ENCODE measurements around the gene CD300LG.

Gene CD300LG

DNA sequence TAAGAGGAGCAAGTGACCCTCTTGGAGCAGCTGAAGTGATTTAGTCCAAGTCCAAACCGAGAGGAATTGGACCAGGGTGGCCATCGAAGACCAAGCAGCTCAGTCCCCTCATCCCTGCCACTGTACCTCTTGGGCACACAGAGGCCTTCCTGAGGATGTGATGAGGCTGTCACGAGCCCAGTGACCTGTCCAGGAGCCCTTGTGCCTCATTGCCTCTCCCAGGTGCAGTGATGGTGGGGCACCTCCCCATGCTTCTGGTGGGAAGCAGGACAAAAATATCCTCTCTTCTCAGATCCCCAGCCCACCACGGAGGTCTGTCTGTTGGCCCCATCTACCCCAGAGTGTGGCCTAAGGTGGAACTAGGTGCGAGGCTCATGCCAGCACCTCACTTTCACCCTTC is 2.7 kb upstream of the CD300LG start:
- TF ChIP-seq CTCF (IDR thresholded peaks at IDR 0.05; ENCODE audit: low read depth, low read length): no peak
- Histone ChIP-seq H3K4me1 (peaks cover 5% of the 10 kb centered on the region), H3K9me3 (no peaks in the 10 kb centered on the region)

DNA sequence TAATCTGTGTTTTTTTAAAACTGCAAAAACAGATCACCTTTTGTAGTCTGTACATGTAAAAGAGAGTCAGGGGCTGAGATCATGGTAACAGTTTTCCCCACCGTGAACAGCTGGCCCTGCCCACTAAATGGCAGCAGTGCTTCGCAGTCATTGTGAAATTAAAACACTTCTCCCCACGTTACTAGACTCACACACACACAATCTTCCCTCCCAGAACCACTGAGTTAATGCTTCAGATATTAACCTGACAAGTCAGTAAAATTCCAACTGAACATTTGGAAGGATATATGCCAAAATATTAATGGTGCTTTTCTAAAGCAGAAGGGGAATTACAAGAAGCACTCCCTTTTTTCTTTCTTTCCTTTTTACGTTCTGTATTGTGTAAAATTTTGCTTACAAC is 1.2 kb upstream of the CD300LG start:
- Histone ChIP-seq H3K4me3 (ENCODE audit: low read depth, low read length) (no peak overlapping the region), H3K9me3 (no peaks in the 10 kb centered on the region), H3K27me3 (no peaks in the 10 kb centered on the region), H3K4me1 (no peaks in the 10 kb centered on the region), H3K36me3 (no peaks in the 10 kb centered on the region)
- no peak for TF ChIP-seq CTCF (IDR thresholded peaks at IDR 0.05; ENCODE audit: low read depth, low read length)
- DNase-seq: no peak

More for the DNA sequence above, 2.7 kb upstream of the CD300LG start:
- H3K27me3 ChIP-seq: 0 out of 2 replicates have a peak, but pooled peaks cover 3% of the 10 kb centered on the region
- no peaks in the 10 kb centered on the region for H3K36me3 ChIP-seq
- H3K4me3 ChIP-seq (ENCODE audit: low read depth, low read length): no peak overlapping the region
- DNase-seq: no peak

DNA sequence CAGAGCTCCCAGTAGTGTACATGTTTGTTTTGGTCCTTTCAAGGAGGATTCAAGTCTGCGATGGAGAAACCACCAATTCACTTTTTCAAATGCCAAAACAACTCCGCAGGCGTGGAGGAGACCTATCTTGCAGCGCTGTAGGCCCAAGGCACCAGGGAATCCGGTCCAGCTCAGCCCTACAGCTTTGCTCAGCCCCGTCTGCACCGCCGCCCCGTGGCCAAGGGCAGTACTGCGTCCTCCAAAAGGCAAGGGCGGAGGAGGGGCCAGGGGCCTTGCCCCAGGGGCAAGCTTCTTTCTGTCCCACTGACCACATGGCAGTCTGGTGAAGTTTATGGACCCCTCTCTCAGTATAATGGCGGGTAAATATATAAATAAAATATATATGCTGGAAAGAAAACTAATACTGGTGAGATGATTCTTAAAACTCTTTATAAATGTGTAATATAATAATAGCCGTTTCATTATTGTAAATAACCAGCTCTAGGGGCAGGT is 709 bp upstream of the CD300LG start:
- peak; percentile 97 for TF ChIP-seq CTCF (IDR thresholded peaks at IDR 0.05; ENCODE audit: low read depth, low read length)
- Histone ChIP-seq H3K36me3 (no peaks in the 10 kb centered on the region), H3K27me3 (no peaks in the 10 kb centered on the region), H3K4me3 (ENCODE audit: low read depth, low read length) (no peak overlapping the region), H3K9me3 (no peaks in the 10 kb centered on the region), H3K4me1 (no peaks in the 10 kb centered on the region)
- DNase-seq: peak; percentile 88

DNA sequence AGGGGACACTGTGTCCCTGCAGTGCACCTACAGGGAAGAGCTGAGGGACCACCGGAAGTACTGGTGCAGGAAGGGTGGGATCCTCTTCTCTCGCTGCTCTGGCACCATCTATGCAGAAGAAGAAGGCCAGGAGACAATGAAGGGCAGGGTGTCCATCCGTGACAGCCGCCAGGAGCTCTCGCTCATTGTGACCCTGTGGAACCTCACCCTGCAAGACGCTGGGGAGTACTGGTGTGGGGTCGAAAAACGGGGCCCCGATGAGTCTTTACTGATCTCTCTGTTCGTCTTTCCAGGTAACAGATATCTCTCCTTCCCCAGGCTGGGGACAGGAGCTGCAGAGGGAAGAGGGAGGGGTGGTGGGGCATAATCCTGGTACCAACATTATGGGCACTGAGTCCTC is 1.6 kb downstream of the CD300LG start:
- no peaks in the 10 kb centered on the region for H3K4me1 ChIP-seq
- H3K4me3 ChIP-seq (ENCODE audit: low read depth, low read length): no peak overlapping the region
- DNase-seq: no peak
- no peak for TF ChIP-seq CTCF (IDR thresholded peaks at IDR 0.05; ENCODE audit: low read depth, low read length)
- no peaks in the 10 kb centered on the region for H3K36me3 ChIP-seq
- H3K27me3 ChIP-seq: no peaks in the 10 kb centered on the region
- no peaks in the 10 kb centered on the region for H3K9me3 ChIP-seq

DNA sequence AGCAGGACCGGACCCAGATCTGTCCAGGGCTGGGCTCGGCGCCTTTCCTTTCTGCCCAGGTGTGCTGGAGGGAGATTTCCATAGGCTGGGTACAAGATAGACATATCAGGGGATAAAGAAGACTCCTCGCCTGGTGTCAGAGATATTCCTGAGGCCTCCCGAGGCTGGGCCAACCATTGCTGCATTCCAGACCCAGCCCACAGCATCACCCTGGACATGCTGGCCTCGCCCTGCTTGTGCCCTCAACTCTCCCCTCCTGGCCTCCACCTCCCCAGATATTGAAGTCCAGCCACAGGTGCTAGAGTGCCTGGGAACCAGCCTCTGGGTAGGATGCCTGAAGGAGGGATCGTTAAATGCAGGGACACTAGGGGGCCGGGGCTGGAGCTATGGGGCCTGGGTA is 2.1 kb downstream of the CD300LG start:
- H3K4me3 ChIP-seq (ENCODE audit: low read depth, low read length): no peak overlapping the region
- H3K9me3 ChIP-seq: no peaks in the 10 kb centered on the region
- no peaks in the 10 kb centered on the region for H3K36me3 ChIP-seq
- H3K27me3 ChIP-seq: no peaks in the 10 kb centered on the region
- no peak for DNase-seq
- H3K4me1 ChIP-seq: no peaks in the 10 kb centered on the region
- no peak for TF ChIP-seq CTCF (IDR thresholded peaks at IDR 0.05; ENCODE audit: low read depth, low read length)

GRCh38 chr17:43852571-43852970 is 5.6 kb downstream of the CD300LG start:
- no peak for DNase-seq
- no peaks in the 10 kb centered on the region for H3K4me1 ChIP-seq
- H3K27me3 ChIP-seq: no peaks in the 10 kb centered on the region
- H3K36me3 ChIP-seq: no peaks in the 10 kb centered on the region
- no peak for TF ChIP-seq CTCF (IDR thresholded peaks at IDR 0.05; ENCODE audit: low read depth, low read length)
- H3K4me3 ChIP-seq (ENCODE audit: low read depth, low read length): no peak overlapping the region
- H3K9me3 ChIP-seq: no peaks in the 10 kb centered on the region

All from BE2C (cell line).